ENCODE data around the gene ASCL5.
"Not testable (repeated sequence)": the region's sequence is repeated elsewhere in the genome, so short reads cannot be mapped to it uniquely, and the experiment has no call there.

Gene ASCL5, protein sequence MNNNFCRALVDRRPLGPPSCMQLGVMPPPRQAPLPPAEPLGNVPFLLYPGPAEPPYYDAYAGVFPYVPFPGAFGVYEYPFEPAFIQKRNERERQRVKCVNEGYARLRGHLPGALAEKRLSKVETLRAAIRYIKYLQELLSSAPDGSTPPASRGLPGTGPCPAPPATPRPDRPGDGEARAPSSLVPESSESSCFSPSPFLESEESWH

DNA sequence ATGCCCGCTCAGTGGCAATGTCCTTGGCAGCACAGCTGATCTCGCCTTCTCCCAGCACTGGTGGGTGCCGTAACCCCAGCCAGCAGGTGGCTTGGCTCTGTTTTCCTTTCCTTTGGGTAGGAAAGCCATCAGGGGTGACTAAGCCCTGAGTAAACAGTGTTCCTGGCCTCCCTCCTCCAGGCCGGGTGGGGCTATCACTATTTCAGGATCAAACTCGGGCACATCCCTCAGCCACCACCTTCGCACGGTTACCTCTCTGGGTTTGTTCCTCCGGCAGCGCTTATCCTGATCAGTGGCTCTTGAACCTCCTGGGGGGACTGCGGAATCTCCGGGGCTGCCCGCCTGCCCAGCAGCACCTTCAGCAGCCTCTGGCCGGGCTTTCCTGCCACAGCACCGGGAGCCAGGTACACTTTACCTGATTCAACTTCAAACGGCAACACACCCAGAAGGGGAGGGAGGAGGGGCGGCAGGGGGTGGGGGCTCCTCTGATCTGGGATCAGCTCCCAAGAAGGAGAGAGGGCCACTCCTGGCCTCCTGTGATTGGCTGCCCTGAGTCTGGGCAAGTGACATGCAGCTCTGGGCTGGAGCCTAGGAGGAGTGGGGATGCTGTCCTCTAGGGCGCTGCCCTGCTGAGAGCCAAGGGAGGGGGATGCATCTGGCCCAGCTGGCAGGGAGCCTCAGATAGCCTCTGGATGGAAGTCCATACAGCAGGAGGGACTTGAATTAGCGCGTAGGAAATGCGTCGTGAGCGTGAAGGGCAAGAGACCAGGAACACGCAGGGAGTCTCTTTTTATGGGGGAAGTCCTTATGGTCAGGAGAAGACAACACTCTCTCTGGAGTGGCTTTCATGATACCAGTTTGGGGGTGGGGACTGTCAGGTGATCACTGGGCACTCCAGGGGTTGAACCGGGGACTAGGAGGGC lies at the start of gene ASCL5:
Gene ASCL5, minus strand, starts transcription at position 353 of the 923 bp plus-strand sequence. CDS start 11,812 bp downstream, outside the sequence.
- DNase-seq (ENCODE audit: low read depth) = no peak

GRCh38 chr1:201175820-201176500 lies 49.0 kb upstream of the ASCL5 start:
- no peak for DNase-seq (ENCODE audit: low read depth)

DNA sequence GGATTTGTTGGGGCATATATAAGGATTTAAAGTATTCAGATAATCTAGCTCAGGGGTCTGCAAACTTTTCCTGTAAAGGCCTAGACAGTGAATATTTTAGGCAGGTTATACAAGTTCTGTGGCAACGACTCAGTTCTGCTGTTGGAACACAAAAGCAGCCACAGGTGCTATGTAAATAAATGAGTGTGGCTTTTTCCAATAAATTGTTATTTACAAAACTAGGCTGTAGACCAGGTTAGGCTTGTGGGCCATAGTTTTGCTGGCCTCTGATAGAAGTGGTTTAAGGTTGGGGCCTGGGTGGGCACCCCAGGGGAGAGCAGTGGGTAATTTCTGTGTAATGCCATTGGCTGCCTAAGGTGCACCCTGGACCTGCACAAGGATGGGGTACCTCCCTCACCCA lies 46.8 kb upstream of the ASCL5 start:
- no peak for DNase-seq (ENCODE audit: low read depth)

GRCh38 chr1:201172999-201173610 lies 46.1 kb upstream of the ASCL5 start:
- no peak for DNase-seq (ENCODE audit: low read depth)

- DNase-seq (ENCODE audit: low read depth) = no peak
These were observed 45.3 kb upstream of the ASCL5 start for GRCh38 chr1:201172326-201172725.

- DNase-seq (ENCODE audit: low read depth) = peak; percentile 16
These were observed 44.4 kb upstream of the ASCL5 start for GRCh38 chr1:201171063-201172036.

DNA sequence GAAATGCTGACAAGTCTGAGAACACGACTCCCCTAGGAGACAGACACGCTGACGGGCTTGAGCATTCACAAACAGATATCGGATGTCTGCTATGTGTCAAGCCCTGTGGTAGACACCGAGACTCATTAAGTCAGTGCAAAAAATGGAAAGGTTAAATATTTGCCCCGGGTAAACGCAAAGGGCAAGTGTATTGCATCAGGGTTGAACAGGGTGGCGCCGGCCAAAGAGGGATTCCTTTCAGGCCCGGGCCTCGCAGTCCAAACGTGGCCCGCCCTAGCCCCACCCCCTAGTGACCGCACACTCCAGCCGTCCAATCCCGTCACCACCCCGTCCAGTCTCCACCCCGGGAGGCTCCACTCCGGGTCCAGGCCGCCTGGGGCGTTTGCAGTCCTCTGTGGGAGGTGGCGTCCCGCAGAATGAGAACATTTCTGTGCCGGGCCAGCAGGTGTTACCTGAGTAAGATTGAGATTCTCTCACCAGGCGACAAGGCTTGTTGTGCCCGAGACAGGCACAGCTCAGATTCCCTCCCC lies 43.6 kb upstream of the ASCL5 start:
- DNase-seq (ENCODE audit: low read depth) = peak; percentile 21

- DNase-seq (ENCODE audit: low read depth) = no peak
These were observed 43.1 kb upstream of the ASCL5 start for GRCh38 chr1:201169971-201170532.

GRCh38 chr1:201169203-201169602 lies 42.2 kb upstream of the ASCL5 start:
- DNase-seq (ENCODE audit: low read depth) = no peak

DNA sequence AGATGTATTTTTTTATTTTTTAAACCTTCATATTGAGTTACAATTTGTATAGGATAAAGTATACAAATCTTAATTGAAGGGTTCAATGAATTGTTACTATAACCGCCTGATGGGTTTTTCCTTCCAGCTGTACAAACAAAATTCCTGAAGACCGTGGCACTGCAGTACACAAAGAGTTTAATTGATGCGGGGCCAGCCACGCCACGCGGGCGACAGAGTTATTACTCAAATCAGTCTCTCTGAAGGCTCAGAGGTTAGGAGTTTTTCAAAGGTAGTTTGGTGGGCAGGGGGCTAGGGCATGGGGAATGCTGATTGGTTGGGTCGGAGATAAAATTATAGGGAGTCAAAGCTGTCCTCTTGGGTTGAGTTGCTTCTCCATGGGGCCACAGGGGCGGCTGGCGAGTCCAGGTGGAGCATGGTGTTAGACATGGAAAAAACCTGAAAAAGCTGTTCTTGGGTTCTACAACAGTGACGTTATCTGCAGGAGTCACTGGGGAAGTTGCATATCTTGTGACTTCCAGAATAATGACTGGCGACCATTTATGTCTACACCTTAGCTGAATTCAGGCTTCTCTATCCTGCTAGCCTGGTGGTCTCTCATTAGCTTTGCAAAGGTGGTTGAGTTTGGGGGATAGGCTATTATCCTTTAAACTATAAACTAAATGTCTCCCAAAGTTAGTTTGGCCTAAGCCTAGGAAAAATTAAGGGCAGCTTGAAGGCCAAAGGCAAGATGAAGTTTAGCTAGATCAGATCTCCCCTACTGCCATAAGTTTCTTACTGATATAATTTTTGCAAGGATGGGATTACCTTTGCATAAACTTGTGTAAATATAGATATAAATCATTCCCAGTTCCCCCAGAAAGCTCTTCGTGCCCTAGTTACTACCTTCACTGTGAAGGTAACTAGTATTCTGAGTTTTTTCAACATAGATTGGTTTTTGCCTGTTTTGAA lies 40.3 kb upstream of the ASCL5 start:
- no peak for DNase-seq (ENCODE audit: low read depth)

GRCh38 chr1:201164645-201165044 lies 37.7 kb upstream of the ASCL5 start:
- no peak for DNase-seq (ENCODE audit: low read depth)

DNA sequence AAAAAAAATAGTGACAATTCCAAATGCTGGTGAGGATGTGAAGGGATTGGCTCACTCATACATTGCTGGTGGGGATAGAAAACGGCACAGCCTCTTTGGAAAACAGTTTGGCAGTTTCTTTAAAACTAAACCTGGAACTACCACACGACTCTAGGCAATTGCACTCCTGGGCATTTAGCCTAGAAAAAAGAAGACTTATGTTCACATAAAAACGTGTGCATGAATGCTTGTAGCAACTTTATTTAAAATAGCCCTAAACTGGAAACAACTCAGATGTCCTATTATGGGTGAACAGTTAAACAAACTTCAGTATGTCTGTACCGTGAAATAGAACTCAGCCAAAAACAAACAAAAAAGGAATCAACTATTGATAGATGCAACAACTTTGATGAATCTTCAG lies 36.7 kb upstream of the ASCL5 start:
- no peak for DNase-seq (ENCODE audit: low read depth)

DNA sequence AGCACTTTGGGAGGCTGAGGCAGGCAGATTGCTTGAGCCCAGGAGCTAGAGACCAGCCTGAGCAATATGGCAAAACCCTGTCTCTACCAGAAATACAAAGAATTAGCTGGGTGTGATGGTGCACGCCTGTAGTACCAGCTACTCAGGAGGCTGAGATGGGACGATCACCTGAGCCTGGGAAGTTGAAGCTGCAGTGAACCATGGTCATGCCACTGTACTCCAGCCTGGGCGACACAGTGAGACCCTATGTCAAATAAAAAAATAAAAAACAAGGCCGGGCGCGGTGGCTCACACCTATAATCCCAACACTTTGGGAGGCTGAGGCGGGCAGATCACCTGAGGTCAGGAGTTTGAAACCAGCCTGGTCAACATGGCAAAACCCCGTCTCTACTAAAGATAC lies 36.1 kb upstream of the ASCL5 start:
- not testable (repeated sequence) for DNase-seq (ENCODE audit: low read depth)

GRCh38 chr1:201157949-201158348 lies 31.0 kb upstream of the ASCL5 start:
- no peak for DNase-seq (ENCODE audit: low read depth)

DNA sequence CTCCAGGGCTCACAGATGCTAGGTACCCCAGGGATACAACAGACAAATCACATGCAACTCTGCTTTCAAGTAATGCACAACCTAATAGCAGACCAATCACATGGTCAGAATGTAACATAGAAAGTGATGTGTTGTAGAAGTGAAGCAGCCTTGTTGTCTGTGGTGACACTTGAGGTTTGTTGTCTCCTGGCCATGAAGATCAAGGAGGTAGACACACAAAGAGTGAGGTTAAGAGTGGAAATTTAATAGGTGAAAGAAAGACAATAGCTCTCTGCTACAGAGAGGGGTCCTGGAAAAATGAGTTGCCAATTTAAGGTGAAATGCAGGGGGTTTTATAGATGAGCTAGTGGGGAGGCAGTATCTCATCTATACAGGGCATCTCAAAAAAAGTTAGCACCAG lies 29.8 kb upstream of the ASCL5 start:
- DNase-seq (ENCODE audit: low read depth) = no peak

DNA sequence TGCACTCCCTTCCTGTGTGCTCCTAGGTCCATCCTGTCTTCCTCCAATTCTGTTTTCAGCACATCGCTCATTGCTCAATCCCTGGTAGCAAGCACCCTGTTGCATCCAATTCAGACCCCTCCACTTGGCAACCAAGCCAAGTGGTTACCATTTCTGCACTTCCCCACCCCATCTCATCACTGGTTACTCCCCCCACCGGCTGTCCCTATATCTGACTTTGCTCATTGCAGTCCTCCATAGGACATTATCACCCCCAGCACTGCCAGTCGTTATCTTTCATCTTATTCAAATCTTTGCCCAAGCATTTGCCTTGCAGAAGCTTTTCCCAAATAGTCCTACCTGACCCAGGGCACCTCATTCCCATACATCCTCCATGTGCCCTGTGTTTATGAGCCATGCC lies 29.4 kb upstream of the ASCL5 start:
- no peak for DNase-seq (ENCODE audit: low read depth)

DNA sequence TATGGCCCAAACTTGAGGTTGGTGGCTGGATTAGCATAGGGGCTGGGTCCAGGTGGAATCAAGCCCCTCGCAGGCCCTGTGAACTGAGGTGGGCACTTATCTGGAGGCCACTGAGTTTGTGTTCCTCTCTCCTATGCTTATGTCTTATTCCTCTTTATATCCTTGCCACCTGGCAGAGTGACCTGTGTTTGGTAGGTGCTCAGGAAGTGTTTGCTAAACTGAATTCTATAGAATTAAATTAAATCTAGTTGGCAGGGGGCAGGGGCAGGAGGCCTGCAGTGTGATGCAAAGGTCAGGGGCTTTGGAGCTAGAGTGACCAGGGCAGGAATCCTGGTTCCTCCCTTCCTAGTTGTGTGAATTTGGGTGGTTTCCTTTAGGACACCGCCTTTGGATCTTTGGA lies 28.4 kb upstream of the ASCL5 start:
- no peak for DNase-seq (ENCODE audit: low read depth)

- peak; percentile 98 for DNase-seq (ENCODE audit: low read depth)
These were observed 27.6 kb upstream of the ASCL5 start, which contains the start of gene TMEM9 for GRCh38 chr1:201154389-201155165. Gene TMEM9, minus strand, starts transcription at chr1:201154474. Its CDS starts 551 bp downstream, at chr1:201153923.

All from stimulated activated CD8-positive, alpha-beta memory T cell treated with anti-CD3 and anti-CD28 coated beads, Interleukin-15, amount 100 ng/mL, for 24 hours (primary cell).